ENCODE results near the gene ZNF267.

DNA sequence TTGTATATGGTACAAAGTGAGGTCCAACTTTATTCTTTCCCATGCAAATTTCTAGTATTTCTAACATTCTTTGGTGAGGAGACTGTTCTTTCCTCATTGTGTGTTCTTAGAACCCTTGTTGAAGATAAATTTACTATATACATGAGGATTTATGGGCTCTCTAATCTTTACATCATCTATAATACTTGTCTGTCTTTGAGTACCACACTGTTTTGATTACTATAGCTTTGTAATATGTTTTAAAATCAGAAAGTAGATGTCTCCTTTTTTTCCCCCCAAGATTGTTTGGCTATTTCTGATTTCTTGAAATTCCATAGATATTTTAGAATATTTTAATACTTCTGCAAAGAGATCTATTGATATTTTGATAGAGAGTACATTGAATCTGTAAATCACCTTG, 23.7 kb downstream of the ZNF267 start:
- TF ChIP-seq POLR2A (IDR thresholded peaks at IDR 0.05; ENCODE audit: low read length) (no peak), GATA1 (IDR thresholded peaks at IDR 0.05; ENCODE audit: low read depth, low read length) (no peak)
